Kidney epithelial cell (primary cell): ENCODE measurements around the gene ZNF771. TPM values are rescaled to one million over a fixed set of nuclear protein-coding genes. Genes with fewer than 3 reads are reported as not detected.
"Not testable (repeated sequence)": the region's sequence is repeated elsewhere in the genome, so short reads cannot be mapped to it uniquely, and the experiment has no call there.

ENCODE experiments used
- DNase-seq: peaks from one replicate; pipeline ENCODE4 v3.0.0-alpha.2; 2010; ENCODE audit warnings: low read depth
- H3K27me3 ChIP-seq: 2 replicates; pipeline ENCODE4 v1.6.0; 2011; ENCODE audit warnings: low read length; ENCODE audit not compliant: control insufficient read depth, insufficient read depth
- H3K36me3 ChIP-seq: 2 replicates; pipeline ENCODE4 v1.5.1; 2011; ENCODE audit warnings: low read length; ENCODE audit not compliant: control insufficient read depth, insufficient read depth
- H3K4me3 ChIP-seq: 2 replicates; pipeline ENCODE4 v1.5.1; 2011; ENCODE audit warnings: low read depth, mild to moderate bottlenecking, control low read depth, low read length
- CTCF ChIP-seq: IDR thresholded peaks from 2 replicates; pipeline ENCODE4 v1.5.1; 2011; ENCODE audit warnings: mild to moderate bottlenecking, moderate library complexity, low read length, control low read depth, inconsistent platforms; ENCODE audit not compliant: insufficient read depth, poor library complexity, severe bottlenecking
- total RNA-seq: library from RNA; depleted of rRNA; stranded (reverse); fragments of >200 nt; gene quantifications from 2 replicates; pipeline ENCODE4 v1.2.3, GENCODE V29; 2015

The ZNF771 gene
- total RNA-seq, 1 donor from 2014 or later = 16.7 TPM

DNA sequence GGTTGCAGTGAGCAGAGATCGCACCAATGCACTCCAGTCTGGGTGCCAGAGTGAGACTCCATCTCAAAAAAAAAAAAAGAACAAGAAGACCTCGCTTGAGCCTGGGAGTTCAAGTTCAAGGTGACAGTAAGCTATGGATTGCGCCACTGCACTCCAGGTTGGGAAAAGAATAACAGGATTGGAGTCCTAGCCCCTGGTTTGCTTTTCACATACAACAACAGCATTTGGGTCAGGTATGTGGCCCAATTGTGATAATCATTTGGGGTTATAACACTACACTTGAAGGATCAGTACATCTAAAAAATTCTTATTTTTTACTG, 41.7 kb downstream of the ZNF771 start:
- no peak for DNase-seq
- no peak for TF ChIP-seq CTCF
- Histone ChIP-seq H3K36me3 (peaks cover 2% of the 10 kb centered on the region), H3K27me3 (no peaks in the 10 kb centered on the region), H3K4me3 (no peak overlapping the region)

DNA sequence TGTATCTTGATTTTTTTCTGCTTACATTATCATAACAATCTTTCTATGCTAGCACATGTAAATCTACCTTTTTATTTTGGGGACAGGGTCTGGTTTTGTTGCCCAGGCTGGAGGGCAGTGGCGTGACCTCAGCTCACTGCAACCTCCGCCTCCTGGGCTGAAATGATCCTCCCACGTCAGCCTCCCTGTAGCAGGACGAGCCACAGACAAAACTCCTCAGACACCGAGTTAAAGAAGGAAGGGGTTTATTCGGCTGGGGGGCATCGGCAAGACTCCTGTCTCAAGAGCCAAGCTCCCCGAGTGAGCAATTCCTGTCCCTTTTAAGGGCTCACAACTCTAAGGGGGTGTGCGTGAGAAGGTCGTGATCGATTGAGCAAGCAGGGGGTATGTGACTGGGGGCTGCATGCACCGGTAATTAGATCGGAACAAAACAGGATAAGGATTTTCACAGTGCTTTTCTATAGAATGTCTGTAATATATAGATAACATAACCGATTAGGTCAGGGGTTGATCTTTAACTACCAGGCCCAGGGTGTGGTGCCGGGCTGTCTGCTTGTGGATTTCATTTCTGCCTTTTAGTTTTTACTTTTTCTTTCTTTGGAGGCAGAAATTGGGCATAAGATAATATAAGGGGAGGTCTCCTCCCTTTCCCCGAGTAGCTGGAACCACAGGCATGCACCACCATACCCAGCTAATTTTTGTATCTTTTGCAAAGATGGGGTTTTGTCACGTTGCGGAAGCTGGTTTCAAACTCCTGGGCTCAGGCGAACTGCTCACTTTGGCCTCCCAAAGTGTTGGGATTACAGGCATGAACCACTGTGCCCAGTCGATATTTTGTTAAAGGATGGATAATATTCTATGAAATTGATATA, 45.5 kb downstream of the ZNF771 start:
- not testable (repeated sequence) for H3K36me3 ChIP-seq, H3K4me3 ChIP-seq, DNase-seq, H3K27me3 ChIP-seq

DNA sequence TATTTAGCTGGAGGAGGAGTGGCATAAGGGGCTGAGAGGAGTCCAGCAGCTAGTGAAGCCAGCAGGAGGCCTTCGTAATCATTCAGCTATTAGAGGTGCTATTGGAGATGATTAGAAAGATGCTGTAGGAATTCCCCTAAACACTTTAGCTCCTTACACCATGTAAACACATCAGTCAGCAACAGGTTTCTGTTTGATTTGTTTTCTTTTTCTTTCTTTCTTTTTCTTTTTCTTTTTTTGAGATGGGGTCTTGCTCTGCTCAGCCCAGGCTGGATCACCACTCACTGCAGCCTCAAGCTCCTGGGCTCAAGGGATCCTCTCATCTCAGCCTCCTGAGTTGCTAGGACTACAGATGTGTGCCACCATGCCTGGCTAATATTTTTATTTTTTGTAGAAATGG, 48.9 kb downstream of the ZNF771 start:
- no peaks in the 10 kb centered on the region for H3K27me3 ChIP-seq
- TF ChIP-seq CTCF = no peak
- DNase-seq = no peak

GRCh38 chr16:30457256-30457655, 49.9 kb downstream of the ZNF771 start:
- Histone ChIP-seq H3K27me3 (no peaks in the 10 kb centered on the region), H3K4me3 (no peak overlapping the region), H3K36me3 (no peaks in the 10 kb centered on the region)
- no peak for DNase-seq
- TF ChIP-seq CTCF = no peak

More for the DNA sequence above, 48.9 kb downstream of the ZNF771 start:
- Histone ChIP-seq H3K4me3 (no peak overlapping the region), H3K36me3 (no peaks in the 10 kb centered on the region)

GRCh38 chr16:30457743-30458560, 50.5 kb downstream of the ZNF771 start:
- DNase-seq = no peak
- H3K27me3 ChIP-seq = no peaks in the 10 kb centered on the region
- no peak for TF ChIP-seq CTCF
- no peak overlapping the region for H3K4me3 ChIP-seq
- no peaks in the 10 kb centered on the region for H3K36me3 ChIP-seq

DNA sequence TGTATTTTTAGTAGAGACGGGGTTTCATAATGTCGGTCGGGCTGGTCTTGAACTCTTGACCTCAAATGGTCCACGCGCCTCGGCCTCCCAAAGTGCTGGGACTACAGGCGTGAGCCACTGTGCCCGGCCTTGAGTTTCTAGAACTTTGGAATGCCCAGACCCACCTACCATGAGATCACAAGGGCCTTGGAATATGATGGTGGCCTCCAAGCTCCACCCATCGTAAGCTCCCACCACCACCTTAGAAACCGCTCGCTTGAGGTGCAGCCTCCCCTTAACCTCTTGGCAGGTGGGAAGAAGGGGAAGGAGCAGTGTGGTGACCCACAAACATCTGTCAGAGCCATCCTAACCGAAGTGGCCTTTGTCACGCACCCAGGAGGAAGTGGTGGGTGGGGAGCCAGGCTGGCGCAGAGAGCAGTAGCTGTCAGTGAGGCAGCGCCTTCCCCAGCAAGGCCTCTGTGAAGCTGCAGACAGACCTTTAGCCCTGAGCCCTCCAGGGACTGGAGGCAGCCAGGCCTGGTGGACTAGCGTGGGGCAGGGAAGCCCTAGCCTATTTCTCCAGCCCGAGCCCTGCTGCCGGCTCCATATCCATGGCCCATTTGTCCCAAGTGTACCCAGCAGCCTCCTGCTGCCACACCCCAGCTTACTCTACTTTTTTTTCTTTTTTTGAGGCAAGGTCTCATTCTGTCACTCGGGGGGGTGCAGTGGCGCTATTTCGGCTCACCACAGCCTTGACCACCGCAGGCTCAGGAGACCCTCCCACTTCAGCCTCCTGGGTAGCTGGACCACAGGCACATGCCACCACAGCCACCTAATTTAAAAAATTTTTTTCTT, 51.4 kb downstream of the ZNF771 start:
- no peaks in the 10 kb centered on the region for H3K36me3 ChIP-seq
- no peak for TF ChIP-seq CTCF
- no peaks in the 10 kb centered on the region for H3K27me3 ChIP-seq
- no peak overlapping the region for H3K4me3 ChIP-seq
- DNase-seq = no peak
